Measurements from ENCODE around the gene ARHGEF9. TPM values are rescaled to one million over a fixed set of nuclear protein-coding genes. Genes with fewer than 3 reads are reported as not detected.
"Not testable (repeated sequence)": the region's sequence is repeated elsewhere in the genome, so short reads cannot be mapped to it uniquely, and the experiment has no call there.

ARHGEF9 gene
- total and polyA plus RNA-seq, 5 donors, result 60.6 to 126 (median 84.1) TPM

DNA sequence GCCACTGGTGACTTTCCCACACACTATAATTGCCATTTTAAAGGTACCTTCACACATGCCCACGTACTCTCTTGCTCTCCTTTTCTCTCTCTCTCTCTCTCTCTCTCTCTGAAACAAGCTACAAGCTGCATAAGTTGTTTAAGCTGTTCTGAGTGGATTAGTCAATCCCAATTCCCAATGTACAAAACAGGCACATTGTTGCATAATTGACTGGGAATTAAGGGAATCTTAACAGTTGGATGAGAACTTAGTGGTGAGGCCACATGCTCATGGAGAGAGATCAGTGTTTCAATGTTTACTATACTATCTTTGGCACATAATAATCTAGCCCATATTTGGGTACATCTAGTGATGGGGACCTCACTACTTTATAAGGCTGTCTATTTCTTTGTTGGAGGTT, 123.3 kb downstream of the ARHGEF9 start:
- Histone ChIP-seq H3K9me3 (ENCODE audit: control insufficient read depth, low read length) (no peaks in the 10 kb centered on the region), H3K4me1 (ENCODE audit: control insufficient read depth, insufficient read depth, low read length) (peaks cover 1% of the 10 kb centered on the region), H3K27ac (ENCODE audit: low read length) (no peak overlapping the region), H3K4me3 (ENCODE audit: low read length) (no peak overlapping the region), H3K27me3 (ENCODE audit: control insufficient read depth, insufficient read depth) (no peaks in the 10 kb centered on the region)
- intact Hi-C loops (cut with DNase I), result no loop called here
- 41% methylated on average over 1 of the region's 1 CpG for WGBS
- no peak for DNase-seq
- ATAC-seq, result peak in 1 of 2 donors; percentile 34

DNA sequence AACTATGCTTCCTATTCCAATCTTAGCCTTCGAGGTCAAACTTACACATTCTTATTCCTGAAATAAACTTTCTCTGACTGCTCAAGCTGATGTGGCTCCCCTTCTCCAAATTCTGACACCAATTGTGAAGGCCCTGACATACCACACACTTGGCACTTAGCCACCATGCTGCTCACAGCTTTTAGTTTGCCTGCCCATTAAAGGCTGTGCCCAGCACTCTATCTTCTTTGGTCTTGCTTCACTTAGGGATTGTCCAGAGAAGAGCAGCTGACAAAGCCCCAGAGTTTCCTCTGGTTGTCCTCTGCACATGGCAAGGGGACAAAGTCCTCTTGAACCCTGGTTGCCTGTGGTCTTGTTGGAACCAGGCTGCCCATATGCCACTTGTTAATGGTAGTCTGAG, 126.1 kb downstream of the ARHGEF9 start:
- peak; percentile 14 to 43 (median 41) for DNase-seq
- 32% methylated on average over 1 of the region's 1 CpG for WGBS
- Histone ChIP-seq H3K4me3 (ENCODE audit: low read length) (no peak overlapping the region), H3K27ac (ENCODE audit: low read length) (peak overlapping the region; percentile 88), H3K9me3 (ENCODE audit: control insufficient read depth, low read length) (no peaks in the 10 kb centered on the region), H3K4me1 (ENCODE audit: control insufficient read depth, insufficient read depth, low read length) (peaks cover 1% of the 10 kb centered on the region), H3K27me3 (ENCODE audit: control insufficient read depth, insufficient read depth) (no peaks in the 10 kb centered on the region)
- peak; percentile 66 to 74 for ATAC-seq
- intact Hi-C loops (cut with DNase I), result no loop called here

DNA sequence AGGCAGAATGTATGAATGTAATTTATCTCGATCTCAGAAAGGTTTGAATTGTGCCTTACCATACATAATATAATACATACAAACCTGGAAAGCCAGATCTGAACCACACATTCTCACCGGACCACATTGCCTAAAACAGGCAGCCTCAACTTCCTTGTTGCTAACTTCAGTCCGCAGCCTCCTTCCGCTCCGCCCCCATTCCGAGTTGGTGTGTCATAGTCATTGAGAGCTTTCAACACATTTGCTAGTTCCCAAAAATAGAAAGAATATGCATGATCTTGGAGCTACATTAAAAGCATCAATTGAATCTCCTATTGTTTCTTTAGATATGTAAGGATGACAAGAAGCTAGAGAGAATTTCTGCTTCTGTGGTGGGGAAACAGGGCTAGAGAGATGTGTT, 127.2 kb downstream of the ARHGEF9 start:
- Histone ChIP-seq H3K9me3 (ENCODE audit: control insufficient read depth, low read length) (no peaks in the 10 kb centered on the region), H3K27ac (ENCODE audit: low read length) (peak overlapping the region; percentile 24), H3K27me3 (ENCODE audit: control insufficient read depth, insufficient read depth) (no peaks in the 10 kb centered on the region), H3K4me3 (ENCODE audit: low read length) (no peak overlapping the region), H3K4me1 (ENCODE audit: control insufficient read depth, insufficient read depth, low read length) (peaks cover 1% of the 10 kb centered on the region)
- DNase-seq (peak; percentile 47 to 77 (median 70)), ATAC-seq (peak; percentile 76 to 78)
- intact Hi-C loops (cut with DNase I), result no loop called here
- 54% methylated on average over 6 of the region's 6 CpGs for WGBS

GRCh38 chrX:63656871-63657580, 128.0 kb downstream of the ARHGEF9 start:
- Histone ChIP-seq H3K9me3 (ENCODE audit: control insufficient read depth, low read length) (no peaks in the 10 kb centered on the region), H3K4me3 (ENCODE audit: low read length) (no peak overlapping the region), H3K4me1 (ENCODE audit: control insufficient read depth, insufficient read depth, low read length) (peaks cover 1% of the 10 kb centered on the region), H3K27me3 (ENCODE audit: control insufficient read depth, insufficient read depth) (no peaks in the 10 kb centered on the region), H3K27ac (ENCODE audit: low read length) (peak overlapping the region; percentile 83)
- ATAC-seq, result peak; percentile 44 to 67
- 60% methylated on average over 5 of the region's 5 CpGs for WGBS
- DNase-seq, result no peak
- intact Hi-C loops (cut with DNase I), result no loop called here

DNA sequence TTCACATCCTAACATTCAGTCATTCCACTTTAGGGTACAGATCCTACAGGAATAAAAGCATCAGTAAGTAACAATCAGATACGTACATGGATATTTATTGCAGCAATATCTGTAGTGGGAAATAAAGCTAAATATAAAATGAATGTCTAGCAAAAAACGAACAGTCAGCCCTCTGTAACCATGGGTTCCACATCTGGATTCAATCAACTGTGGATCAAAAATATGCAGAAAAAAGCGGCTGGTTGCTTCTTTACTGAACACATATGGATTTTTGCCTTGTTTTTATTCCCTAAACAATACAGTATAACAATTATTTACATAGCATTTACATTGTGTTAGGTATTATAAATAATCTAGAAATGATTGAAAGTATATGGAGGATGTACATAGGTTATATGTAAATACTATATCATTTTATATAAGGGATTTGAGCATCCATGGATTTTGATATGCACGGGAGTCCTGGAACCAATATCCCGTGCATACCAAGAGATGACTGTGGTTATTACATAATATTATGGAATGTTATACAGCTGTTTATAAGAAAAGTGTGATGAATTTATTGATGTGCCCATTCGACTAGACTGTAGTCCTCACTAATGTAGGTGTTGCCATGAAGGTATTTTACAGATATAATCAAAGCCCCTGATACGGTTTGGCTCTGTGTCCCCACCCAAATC, 132.8 kb downstream of the ARHGEF9 start:
- ATAC-seq (no peak), DNase-seq (no peak)
- Histone ChIP-seq H3K4me1 (ENCODE audit: control insufficient read depth, insufficient read depth, low read length) (peaks cover 1% of the 10 kb centered on the region), H3K27me3 (ENCODE audit: control insufficient read depth, insufficient read depth) (no peaks in the 10 kb centered on the region), H3K4me3 (ENCODE audit: low read length) (no peak overlapping the region), H3K9me3 (ENCODE audit: control insufficient read depth, low read length) (no peaks in the 10 kb centered on the region), H3K27ac (ENCODE audit: low read length) (no peak overlapping the region)
- 77% methylated on average over 7 of the region's 7 CpGs for WGBS
- intact Hi-C loops (cut with DNase I), result no loop called here

GRCh38 chrX:63645748-63646147, 139.3 kb downstream of the ARHGEF9 start:
- intact Hi-C loops (cut with DNase I); H3K9me3 ChIP-seq (ENCODE audit: control insufficient read depth, low read length); DNase-seq; ATAC-seq; H3K4me1 ChIP-seq (ENCODE audit: control insufficient read depth, insufficient read depth, low read length); H3K27ac ChIP-seq (ENCODE audit: low read length); H3K27me3 ChIP-seq (ENCODE audit: control insufficient read depth, insufficient read depth); H3K4me3 ChIP-seq (ENCODE audit: low read length): not testable (repeated sequence)
- WGBS, result 93% methylated on average over 2 of the region's 2 CpGs

- Histone ChIP-seq H3K4me3 (ENCODE audit: low read length) (no peak overlapping the region), H3K27me3 (ENCODE audit: control insufficient read depth, insufficient read depth) (no peaks in the 10 kb centered on the region), H3K27ac (ENCODE audit: low read length) (no peak overlapping the region), H3K9me3 (ENCODE audit: control insufficient read depth, low read length) (no peaks in the 10 kb centered on the region), H3K4me1 (ENCODE audit: control insufficient read depth, insufficient read depth, low read length) (no peaks in the 10 kb centered on the region)
- ATAC-seq (peak in 1 of 2 donors; percentile 18), DNase-seq (peak in 1 of 3 donors; percentile 20)
- intact Hi-C loops (cut with DNase I), result no loop called here
- 90% methylated on average over 5 of the region's 5 CpGs for WGBS
These were observed 149.3 kb downstream of the ARHGEF9 start for GRCh38 chrX:63635750-63636149.

- DNase-seq (no peak), ATAC-seq (no peak)
- H3K27ac ChIP-seq (ENCODE audit: low read length), result no peak overlapping the region
- no peaks in the 10 kb centered on the region for H3K27me3 ChIP-seq (ENCODE audit: control insufficient read depth, insufficient read depth)
- H3K4me1 ChIP-seq (ENCODE audit: control insufficient read depth, insufficient read depth, low read length), result no peaks in the 10 kb centered on the region
- intact Hi-C loops (cut with DNase I), result no loop called here
- whole genome bisulfite sequencing, result 79% methylated on average over 9 of the region's 9 CpGs
- H3K4me3 ChIP-seq (ENCODE audit: low read length), result no peak overlapping the region
- no peaks in the 10 kb centered on the region for H3K9me3 ChIP-seq (ENCODE audit: control insufficient read depth, low read length)
These were observed 171.4 kb downstream of the ARHGEF9 start for GRCh38 chrX:63613531-63614028.

DNA sequence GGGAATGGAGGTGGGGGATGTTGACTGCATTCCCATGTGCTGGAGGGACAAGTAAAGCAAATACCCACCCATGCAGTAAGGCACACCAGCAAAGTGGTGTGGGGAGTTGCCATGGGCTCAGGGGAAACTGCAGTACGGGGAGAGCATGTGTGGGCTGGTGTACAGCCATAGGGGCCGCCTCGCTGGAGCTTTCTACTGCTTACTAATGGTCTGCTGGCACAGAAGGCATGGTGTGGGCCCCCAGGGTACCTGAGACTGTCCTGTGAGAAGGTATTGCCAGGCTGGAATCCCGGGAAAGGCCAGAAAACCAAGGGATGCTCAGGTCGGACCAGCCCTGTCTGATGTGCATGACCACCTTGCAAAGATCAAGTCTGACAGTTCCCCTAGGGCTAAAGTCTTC, 199.1 kb downstream of the ARHGEF9 start:
- H3K27me3 ChIP-seq (ENCODE audit: control insufficient read depth, insufficient read depth), result no peaks in the 10 kb centered on the region
- no peak overlapping the region for H3K27ac ChIP-seq (ENCODE audit: low read length)
- no peaks in the 10 kb centered on the region for H3K9me3 ChIP-seq (ENCODE audit: control insufficient read depth, low read length)
- 85% methylated on average over 5 of the region's 5 CpGs for WGBS
- H3K4me3 ChIP-seq (ENCODE audit: low read length), result no peak overlapping the region
- intact Hi-C loops (cut with DNase I), result no loop called here
- H3K4me1 ChIP-seq (ENCODE audit: control insufficient read depth, insufficient read depth, low read length), result no peaks in the 10 kb centered on the region
- ATAC-seq (no peak), DNase-seq (peak in 1 of 3 donors; percentile 27)
